ENCODE data around the gene HARS1.
"Not testable (repeated sequence)": the region's sequence is repeated elsewhere in the genome, so short reads cannot be mapped to it uniquely, and the experiment has no call there.

HARS1 gene

GRCh38 chr5:140634103-140634502 is 57.1 kb downstream of the HARS1 start:
- FAIRE-seq (no peak), DNase-seq (ENCODE audit: low spot score) (no peak)

- FAIRE-seq (no peak), DNase-seq (ENCODE audit: low spot score) (no peak)
Observed at GRCh38 chr5:140633501-140633900, 57.7 kb downstream of the HARS1 start.

- DNase-seq (ENCODE audit: low spot score) = no peak
- no peak for FAIRE-seq
Observed at GRCh38 chr5:140633021-140633471, 58.1 kb downstream of the HARS1 start, which contains the start of gene CD14. Gene CD14, minus strand, starts transcription at chr5:140633175. Its CDS starts 104 bp downstream, at chr5:140633071.

GRCh38 chr5:140632366-140633020 is 58.7 kb downstream of the HARS1 start:
- DNase-seq (ENCODE audit: low spot score) = no peak

GRCh38 chr5:140631831-140632365 is 59.3 kb downstream of the HARS1 start:
- DNase-seq (ENCODE audit: low spot score) (no peak), FAIRE-seq (no peak)

More at GRCh38 chr5:140632366-140633020, 58.7 kb downstream of the HARS1 start:
- FAIRE-seq = no peak

GRCh38 chr5:140631036-140631417 is 60.1 kb downstream of the HARS1 start:
- FAIRE-seq = no peak

GRCh38 chr5:140630292-140631035 is 60.7 kb downstream of the HARS1 start:
- no peak for FAIRE-seq
- no peak for DNase-seq (ENCODE audit: low spot score)

More at GRCh38 chr5:140631036-140631417, 60.1 kb downstream of the HARS1 start:
- no peak for DNase-seq (ENCODE audit: low spot score)

GRCh38 chr5:140628711-140629110 is 62.5 kb downstream of the HARS1 start:
- FAIRE-seq = no peak

GRCh38 chr5:140627972-140628371 is 63.2 kb downstream of the HARS1 start:
- FAIRE-seq (no peak), DNase-seq (ENCODE audit: low spot score) (no peak)

More at GRCh38 chr5:140628711-140629110, 62.5 kb downstream of the HARS1 start:
- no peak for DNase-seq (ENCODE audit: low spot score)

- not testable (repeated sequence) for FAIRE-seq; DNase-seq (ENCODE audit: low spot score)
Observed at GRCh38 chr5:140624886-140625285, 66.3 kb downstream of the HARS1 start.

Measured in RCC 7860 (cell line).